ENCODE measurements around the gene F13B.
"Not testable (repeated sequence)": the region's sequence is repeated elsewhere in the genome, so short reads cannot be mapped to it uniquely, and the experiment has no call there.

The F13B gene, protein sequence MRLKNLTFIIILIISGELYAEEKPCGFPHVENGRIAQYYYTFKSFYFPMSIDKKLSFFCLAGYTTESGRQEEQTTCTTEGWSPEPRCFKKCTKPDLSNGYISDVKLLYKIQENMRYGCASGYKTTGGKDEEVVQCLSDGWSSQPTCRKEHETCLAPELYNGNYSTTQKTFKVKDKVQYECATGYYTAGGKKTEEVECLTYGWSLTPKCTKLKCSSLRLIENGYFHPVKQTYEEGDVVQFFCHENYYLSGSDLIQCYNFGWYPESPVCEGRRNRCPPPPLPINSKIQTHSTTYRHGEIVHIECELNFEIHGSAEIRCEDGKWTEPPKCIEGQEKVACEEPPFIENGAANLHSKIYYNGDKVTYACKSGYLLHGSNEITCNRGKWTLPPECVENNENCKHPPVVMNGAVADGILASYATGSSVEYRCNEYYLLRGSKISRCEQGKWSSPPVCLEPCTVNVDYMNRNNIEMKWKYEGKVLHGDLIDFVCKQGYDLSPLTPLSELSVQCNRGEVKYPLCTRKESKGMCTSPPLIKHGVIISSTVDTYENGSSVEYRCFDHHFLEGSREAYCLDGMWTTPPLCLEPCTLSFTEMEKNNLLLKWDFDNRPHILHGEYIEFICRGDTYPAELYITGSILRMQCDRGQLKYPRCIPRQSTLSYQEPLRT

DNA sequence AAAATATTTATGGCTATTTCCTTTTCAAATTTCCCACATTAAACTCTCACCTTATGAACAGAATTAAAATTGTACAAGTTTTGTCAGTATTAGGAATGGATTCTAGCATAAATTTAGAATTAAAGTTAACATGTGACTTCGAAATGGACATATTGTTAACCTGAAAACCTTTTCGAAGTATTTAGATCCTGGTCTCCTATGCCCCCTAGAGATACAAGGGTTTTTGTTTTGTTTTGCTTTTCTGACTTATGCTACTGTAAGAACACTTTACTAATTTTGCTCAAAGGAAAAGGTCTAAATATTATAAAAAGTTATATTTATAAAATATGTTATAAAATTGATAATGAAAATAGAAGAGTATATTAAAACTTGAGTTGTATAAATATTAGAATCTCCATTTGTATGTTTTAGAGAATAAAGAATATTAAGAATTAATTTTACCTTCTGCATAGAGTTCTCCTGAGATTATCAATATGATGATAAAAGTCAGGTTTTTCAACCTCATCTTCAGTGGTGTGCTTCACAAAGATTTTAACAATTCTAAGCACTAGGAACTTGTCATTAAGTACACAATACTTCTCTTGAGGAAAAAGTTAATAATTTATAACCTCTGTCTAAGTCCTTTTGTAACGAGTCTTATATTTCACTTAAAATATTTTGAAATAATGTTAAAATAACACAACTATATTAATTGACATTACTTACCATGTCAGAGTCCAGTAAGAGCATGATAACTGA is at the start of gene F13B:
F13B (minus strand) TSS at position 542 of the 738 bp plus-strand sequence; CDS start at position 505, 37 bp downstream.
- no peaks in the 10 kb centered on the region for H3K4me1 Mint-ChIP-seq (ENCODE audit: low read depth)
- H3K36me3 Mint-ChIP-seq (ENCODE audit: low read depth): no peaks in the 10 kb centered on the region
- H3K4me3 Mint-ChIP-seq: no peak within 1 kb of the TSS
- no peak within 1 kb of the TSS for H3K27ac Mint-ChIP-seq
- intact Hi-C loops (cut with micrococcal nuclease): no loop called here
- H3K9me3 Mint-ChIP-seq: peaks cover 17% of the 10 kb centered on the region
- H3K27me3 Mint-ChIP-seq: no peaks in the 10 kb centered on the region

DNA sequence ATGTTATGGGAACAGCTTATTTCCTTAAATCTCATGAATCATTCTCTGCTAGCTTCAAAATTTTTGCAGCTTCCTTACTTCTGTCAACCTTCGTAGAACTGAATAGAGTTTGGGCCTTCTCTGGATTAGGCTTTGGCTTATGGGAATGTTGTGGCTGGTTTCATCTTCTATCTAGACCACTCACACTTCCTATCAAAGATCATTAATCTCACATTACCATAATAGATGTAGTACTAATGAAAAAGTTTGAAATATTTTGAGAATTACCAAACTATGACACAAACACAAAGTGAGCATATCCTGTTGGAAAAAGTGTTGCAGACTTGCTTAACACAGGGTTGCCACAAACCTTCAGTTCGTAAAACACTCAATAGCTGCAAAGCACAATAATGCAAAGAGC is 49.1 kb upstream of the F13B start:
- Mint-ChIP-seq H3K4me1 (ENCODE audit: low read depth) (no peaks in the 10 kb centered on the region), H3K4me3 (no peak overlapping the region), H3K9me3 (no peaks in the 10 kb centered on the region), H3K27ac (no peak overlapping the region), H3K36me3 (ENCODE audit: low read depth) (peaks cover 12% of the 10 kb centered on the region), H3K27me3 (no peaks in the 10 kb centered on the region)
- intact Hi-C loops (cut with micrococcal nuclease): no loop called here

GRCh38 chr1:197106869-197107268 is 39.8 kb upstream of the F13B start:
- no peaks in the 10 kb centered on the region for H3K4me1 Mint-ChIP-seq (ENCODE audit: low read depth)
- H3K27me3 Mint-ChIP-seq: no peaks in the 10 kb centered on the region
- peaks cover 20% of the 10 kb centered on the region for H3K9me3 Mint-ChIP-seq
- no peak overlapping the region for H3K27ac Mint-ChIP-seq
- intact Hi-C loops (cut with micrococcal nuclease): no loop called here
- peaks cover 29% of the 10 kb centered on the region for H3K36me3 Mint-ChIP-seq (ENCODE audit: low read depth)
- H3K4me3 Mint-ChIP-seq: no peak overlapping the region

- Mint-ChIP-seq H3K27ac (no peak overlapping the region), H3K4me1 (ENCODE audit: low read depth) (no peaks in the 10 kb centered on the region), H3K36me3 (ENCODE audit: low read depth) (peaks cover 11% of the 10 kb centered on the region), H3K4me3 (no peak overlapping the region), H3K9me3 (peaks cover 20% of the 10 kb centered on the region), H3K27me3 (no peaks in the 10 kb centered on the region)
- intact Hi-C loops (cut with micrococcal nuclease): no loop called here
These were observed 36.2 kb upstream of the F13B start for GRCh38 chr1:197103300-197103699.

GRCh38 chr1:197101978-197102377 is 34.9 kb upstream of the F13B start:
- Mint-ChIP-seq H3K36me3 (ENCODE audit: low read depth) (peaks cover 7% of the 10 kb centered on the region), H3K27ac (no peak overlapping the region), H3K4me3 (no peak overlapping the region), H3K27me3 (no peaks in the 10 kb centered on the region), H3K9me3 (peaks cover 20% of the 10 kb centered on the region), H3K4me1 (ENCODE audit: low read depth) (no peaks in the 10 kb centered on the region)
- intact Hi-C loops (cut with micrococcal nuclease): no loop called here

DNA sequence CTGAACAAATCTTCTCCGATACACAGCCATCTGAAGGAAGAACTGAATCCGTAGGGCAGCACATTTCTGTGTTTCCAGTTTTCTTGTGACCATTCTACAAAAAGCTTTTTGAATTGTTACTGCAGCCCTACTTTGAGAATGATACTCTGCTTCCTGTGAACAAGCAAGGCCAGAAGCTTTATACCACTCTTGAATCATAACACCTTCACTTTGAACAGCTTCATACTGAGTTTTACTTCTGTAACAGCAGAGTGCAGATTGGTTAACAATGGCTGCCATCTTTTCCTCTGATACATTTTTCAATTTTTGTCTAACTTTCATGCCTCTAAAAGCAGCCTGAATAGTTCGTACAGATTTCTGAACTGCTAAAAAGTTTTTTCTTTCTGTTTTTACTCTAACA is 33.6 kb upstream of the F13B start:
- Mint-ChIP-seq H3K36me3 (ENCODE audit: low read depth) (peaks cover 7% of the 10 kb centered on the region), H3K9me3 (peaks cover 20% of the 10 kb centered on the region), H3K4me3 (no peak overlapping the region), H3K4me1 (ENCODE audit: low read depth) (no peaks in the 10 kb centered on the region), H3K27me3 (no peaks in the 10 kb centered on the region), H3K27ac (no peak overlapping the region)
- intact Hi-C loops (cut with micrococcal nuclease): no loop called here

GRCh38 chr1:197099444-197099843 is 32.4 kb upstream of the F13B start:
- H3K27me3 Mint-ChIP-seq: no peaks in the 10 kb centered on the region
- no peak overlapping the region for H3K27ac Mint-ChIP-seq
- intact Hi-C loops (cut with micrococcal nuclease): no loop called here
- peaks cover 20% of the 10 kb centered on the region for H3K9me3 Mint-ChIP-seq
- H3K36me3 Mint-ChIP-seq (ENCODE audit: low read depth): peaks cover 3% of the 10 kb centered on the region
- no peak overlapping the region for H3K4me3 Mint-ChIP-seq
- H3K4me1 Mint-ChIP-seq (ENCODE audit: low read depth): no peaks in the 10 kb centered on the region

DNA sequence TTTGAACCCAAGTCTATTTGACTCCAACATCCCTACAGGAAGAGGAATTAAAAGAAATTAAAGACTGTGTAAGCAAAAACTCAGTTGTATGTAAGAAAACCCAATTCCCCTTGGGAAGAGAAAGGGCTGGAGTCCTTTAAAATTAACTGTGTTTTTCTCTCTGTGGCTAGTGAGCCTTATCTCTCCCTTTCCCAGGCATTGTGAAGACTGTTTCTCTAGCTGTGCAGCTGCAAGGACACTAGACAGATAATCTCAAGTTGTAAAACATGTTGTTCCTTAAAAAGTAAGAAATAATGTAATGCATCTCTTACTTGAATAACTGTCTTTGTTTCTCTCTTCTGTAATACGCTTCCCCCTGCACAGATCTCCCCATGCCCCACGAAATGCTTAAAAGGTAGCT is 29.9 kb upstream of the F13B start:
- H3K9me3 Mint-ChIP-seq; H3K4me3 Mint-ChIP-seq; H3K36me3 Mint-ChIP-seq (ENCODE audit: low read depth); H3K4me1 Mint-ChIP-seq (ENCODE audit: low read depth); intact Hi-C loops (cut with micrococcal nuclease); H3K27me3 Mint-ChIP-seq; H3K27ac Mint-ChIP-seq: not testable (repeated sequence)

DNA sequence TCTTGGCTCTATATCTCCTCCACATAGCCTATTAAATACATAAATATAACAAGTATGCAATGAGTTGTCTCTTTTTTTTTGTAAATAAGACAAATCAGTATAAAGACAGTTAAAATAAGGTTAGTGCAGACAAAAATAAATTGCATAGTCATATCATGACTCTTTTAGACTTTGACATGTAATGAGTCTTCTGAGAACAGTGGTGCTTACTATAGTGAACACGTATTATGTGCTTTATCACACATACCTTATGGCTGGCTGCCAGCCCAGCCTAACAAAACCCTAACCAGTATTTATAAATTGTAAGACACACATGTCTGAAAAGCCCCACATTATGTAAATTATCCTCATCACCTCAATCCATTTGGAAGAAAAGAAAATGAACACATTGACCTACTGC is 29.1 kb upstream of the F13B start:
- Mint-ChIP-seq H3K4me3 (no peak overlapping the region), H3K4me1 (ENCODE audit: low read depth) (no peaks in the 10 kb centered on the region), H3K36me3 (ENCODE audit: low read depth) (no peaks in the 10 kb centered on the region), H3K27me3 (no peaks in the 10 kb centered on the region), H3K9me3 (no peaks in the 10 kb centered on the region), H3K27ac (no peak overlapping the region)
- intact Hi-C loops (cut with micrococcal nuclease): no loop called here

DNA sequence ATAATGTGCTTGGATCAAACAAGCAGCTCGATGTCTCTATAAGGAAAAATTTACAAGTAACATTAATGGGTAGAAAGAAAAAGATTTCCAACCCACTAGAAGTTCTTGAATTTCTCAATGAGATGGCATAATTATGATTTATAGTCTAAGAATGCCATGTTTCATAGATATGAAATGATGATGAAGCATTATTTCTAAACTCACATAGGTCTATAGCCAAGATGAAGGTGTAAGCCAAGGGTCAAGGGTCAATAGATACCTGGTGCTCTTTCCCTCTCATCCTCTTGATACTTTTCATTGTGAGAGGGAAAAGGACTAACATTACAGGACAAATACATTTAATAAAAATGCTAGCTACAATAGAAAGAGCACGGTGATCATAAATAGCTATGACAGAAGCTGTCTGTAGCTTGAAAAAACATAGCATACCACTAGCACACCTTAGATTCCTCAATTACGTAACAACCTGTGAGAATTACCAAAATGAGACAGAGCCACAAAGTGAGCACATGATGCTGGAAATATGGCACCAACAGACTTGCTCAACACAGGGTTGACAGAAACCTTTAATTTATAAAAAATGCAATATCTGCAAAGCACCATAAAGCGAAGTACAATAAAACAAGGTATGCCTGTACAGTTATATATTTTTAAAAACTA is 26.3 kb upstream of the F13B start:
- Mint-ChIP-seq H3K4me1 (ENCODE audit: low read depth) (no peaks in the 10 kb centered on the region), H3K4me3 (no peak overlapping the region), H3K9me3 (no peaks in the 10 kb centered on the region), H3K27ac (no peak overlapping the region), H3K36me3 (ENCODE audit: low read depth) (no peaks in the 10 kb centered on the region), H3K27me3 (no peaks in the 10 kb centered on the region)
- intact Hi-C loops (cut with micrococcal nuclease): no loop called here

GRCh38 chr1:197092491-197093023 is 25.5 kb upstream of the F13B start:
- intact Hi-C loops (cut with micrococcal nuclease): no loop called here
- no peaks in the 10 kb centered on the region for H3K27me3 Mint-ChIP-seq

GRCh38 chr1:197083474-197083873 is 16.4 kb upstream of the F13B start:
- peaks cover 42% of the 10 kb centered on the region for H3K9me3 Mint-ChIP-seq
- H3K27ac Mint-ChIP-seq: no peak overlapping the region
- H3K4me3 Mint-ChIP-seq: no peak overlapping the region
- peaks cover 45% of the 10 kb centered on the region for H3K36me3 Mint-ChIP-seq (ENCODE audit: low read depth)
- no peaks in the 10 kb centered on the region for H3K27me3 Mint-ChIP-seq
- H3K4me1 Mint-ChIP-seq (ENCODE audit: low read depth): no peaks in the 10 kb centered on the region
- intact Hi-C loops (cut with micrococcal nuclease): no loop called here

More at GRCh38 chr1:197092491-197093023, 25.5 kb upstream of the F13B start:
- H3K9me3 Mint-ChIP-seq: no peaks in the 10 kb centered on the region
- H3K4me1 Mint-ChIP-seq (ENCODE audit: low read depth): no peaks in the 10 kb centered on the region
- peaks cover 2% of the 10 kb centered on the region for H3K36me3 Mint-ChIP-seq (ENCODE audit: low read depth)
- H3K27ac Mint-ChIP-seq: no peak overlapping the region
- H3K4me3 Mint-ChIP-seq: no peak overlapping the region

DNA sequence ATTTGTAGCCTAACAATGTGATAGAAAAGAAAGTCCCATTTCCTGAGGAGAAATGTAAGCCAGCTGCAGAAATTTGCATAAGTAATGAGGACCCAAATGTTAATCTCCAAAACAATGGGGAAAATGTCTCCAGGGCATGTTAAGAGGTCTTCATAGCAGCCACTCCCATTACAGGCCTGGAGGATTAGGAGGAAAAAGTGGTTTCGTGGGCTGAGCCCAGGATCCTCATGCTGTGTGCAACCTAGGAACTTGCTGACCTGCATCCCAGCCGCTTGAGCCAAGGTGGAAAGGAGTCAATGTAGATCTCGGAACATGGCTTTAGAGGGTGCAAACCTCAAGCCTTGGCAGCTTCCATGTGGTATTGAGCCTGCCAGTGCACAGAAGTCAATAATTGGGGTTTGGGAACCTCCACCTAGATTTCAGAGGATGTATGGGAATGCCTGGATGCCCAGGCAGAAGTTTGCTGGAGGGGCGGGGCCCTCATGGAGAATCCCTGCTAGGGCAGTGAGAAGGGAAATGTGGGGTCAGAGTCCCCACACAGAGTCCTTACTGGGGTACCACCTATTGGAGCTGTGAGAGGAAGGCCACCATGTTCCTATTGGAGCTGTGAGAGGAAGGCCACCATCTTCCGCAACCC is 14.2 kb upstream of the F13B start:
- H3K36me3 Mint-ChIP-seq (ENCODE audit: low read depth): peaks cover 35% of the 10 kb centered on the region
- intact Hi-C loops (cut with micrococcal nuclease): no loop called here
- H3K9me3 Mint-ChIP-seq: peaks cover 42% of the 10 kb centered on the region

More for the DNA sequence above, 14.2 kb upstream of the F13B start:
- Mint-ChIP-seq H3K4me3 (no peak overlapping the region), H3K4me1 (ENCODE audit: low read depth) (no peaks in the 10 kb centered on the region), H3K27me3 (no peaks in the 10 kb centered on the region), H3K27ac (no peak overlapping the region)

Measured in dendritic cell treated with granulocyte-macrophage colony-stimulating factor and Interleukin-4, amounts not matched to agents 40 ng/mL and 50 ng/mL, for 4 days (primary cell).